Measurements from ENCODE around the gene LARP1.

- TF ChIP-seq CTCF (IDR thresholded peaks at IDR 0.05) (no peak), POLR2AphosphoS5 (IDR thresholded peaks at IDR 0.05) (no peak)
Measured at GRCh38 chr5:154830219-154830595, 75.0 kb downstream of the LARP1 start.
